Medulla oblongata (tissue), 1 donor: ENCODE data around the gene RNF145.
"Not testable (repeated sequence)": the region's sequence is repeated elsewhere in the genome, so short reads cannot be mapped to it uniquely, and the experiment has no call there.

Experiments used
- DNase-seq: peaks from one replicate; pipeline ENCODE4 v3.0.0-alpha.2; 2015; ENCODE audit errors: extremely low spot score

The RNF145 gene

DNA sequence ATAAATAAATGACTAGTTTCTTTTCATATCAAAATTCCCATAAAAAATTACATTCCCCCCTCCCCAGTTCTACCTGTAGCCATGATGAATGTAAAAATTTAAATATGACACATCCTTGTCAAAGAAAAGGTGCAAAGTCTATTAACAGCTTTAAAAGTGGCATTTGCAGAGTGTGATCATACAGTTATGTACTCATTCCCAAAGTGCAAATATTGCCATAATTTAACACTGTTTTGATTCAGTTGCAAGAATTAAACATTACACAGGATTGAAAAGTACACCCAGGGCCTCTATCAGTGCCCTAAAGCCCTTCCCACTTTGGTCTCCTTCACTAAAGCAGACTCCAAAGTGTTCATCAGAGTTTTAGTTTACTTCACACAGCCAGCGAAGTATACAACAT is 51.8 kb downstream of the RNF145 start:
- DNase-seq, result no peak

DNA sequence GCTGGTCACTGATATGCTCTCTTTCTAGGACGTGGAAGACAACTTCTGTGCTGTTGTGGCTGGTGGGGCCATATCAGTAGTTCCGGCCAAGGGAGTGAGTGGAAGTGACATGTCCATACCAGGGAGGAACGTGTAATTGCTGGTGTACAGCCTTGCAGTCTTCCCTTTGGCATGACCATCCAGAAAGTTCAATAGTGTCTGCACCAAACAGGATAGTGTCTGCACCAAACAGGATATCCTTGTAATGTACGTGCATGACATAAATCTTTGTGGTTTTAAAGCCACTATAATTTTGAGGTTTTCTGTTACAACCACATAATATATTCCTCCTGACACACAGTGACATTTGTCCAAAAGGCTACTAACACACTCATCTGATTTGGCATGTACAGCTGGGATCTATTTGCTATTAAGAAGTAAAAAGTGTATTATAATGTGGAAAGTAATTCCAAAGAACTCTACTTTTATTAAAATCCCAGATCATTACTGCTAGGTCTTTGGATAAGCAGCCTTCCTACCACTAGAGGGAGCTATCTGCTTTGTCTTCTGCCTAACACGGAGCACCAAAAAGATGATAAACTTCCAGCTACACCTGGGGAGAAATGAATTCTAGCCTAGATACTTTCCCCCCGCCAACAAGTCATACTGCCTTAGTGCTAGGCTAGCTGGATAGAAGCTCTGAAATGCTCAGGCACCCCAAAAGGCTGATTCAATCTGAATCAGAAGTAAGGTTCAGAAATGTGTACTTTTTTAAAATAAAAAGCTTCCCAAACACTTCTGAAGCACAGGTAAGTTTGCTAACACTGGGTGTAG is 52.7 kb downstream of the RNF145 start:
- DNase-seq, result peak; percentile 80

DNA sequence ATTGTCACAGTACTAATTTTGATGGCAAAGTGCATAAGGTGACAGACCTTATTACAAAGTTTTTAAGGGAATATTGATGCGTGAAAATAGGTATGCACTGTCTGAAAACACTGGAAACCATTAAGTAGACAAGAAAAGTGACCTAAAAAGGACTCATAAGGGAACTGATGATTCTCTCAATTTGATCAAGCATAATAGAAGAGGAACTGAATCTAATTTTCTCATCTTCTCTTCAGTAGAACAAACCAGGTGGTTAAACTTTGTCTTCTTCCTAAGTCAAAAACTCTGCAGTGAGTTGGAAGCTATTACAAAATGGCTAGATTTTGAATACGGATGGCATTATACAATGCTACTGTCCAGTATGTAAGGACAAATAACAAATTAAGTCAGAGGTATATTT is 53.4 kb downstream of the RNF145 start:
- no peak for DNase-seq

- no peak for DNase-seq
These were observed 56.5 kb downstream of the RNF145 start for GRCh38 chr5:159152876-159153275.

GRCh38 chr5:159149085-159149484 is 60.3 kb downstream of the RNF145 start:
- no peak for DNase-seq

DNA sequence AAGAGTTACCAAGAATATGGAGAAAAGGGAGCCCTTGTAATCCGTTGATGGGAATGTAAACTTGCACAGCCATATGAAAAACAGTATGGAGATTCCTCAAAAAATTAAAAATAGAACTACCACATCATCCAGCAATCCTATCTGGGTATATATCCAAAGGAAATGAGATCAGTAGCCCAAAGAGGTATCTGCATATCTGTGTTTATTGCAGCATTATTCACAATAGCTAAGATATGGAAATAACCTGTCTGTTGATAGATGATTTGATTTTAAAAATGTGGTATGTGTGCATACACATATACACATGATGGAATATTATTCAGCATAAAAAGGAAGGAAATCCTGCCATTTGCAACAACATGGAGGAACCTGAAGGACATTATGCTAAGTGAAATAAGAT is 61.4 kb downstream of the RNF145 start:
- no peak for DNase-seq

DNA sequence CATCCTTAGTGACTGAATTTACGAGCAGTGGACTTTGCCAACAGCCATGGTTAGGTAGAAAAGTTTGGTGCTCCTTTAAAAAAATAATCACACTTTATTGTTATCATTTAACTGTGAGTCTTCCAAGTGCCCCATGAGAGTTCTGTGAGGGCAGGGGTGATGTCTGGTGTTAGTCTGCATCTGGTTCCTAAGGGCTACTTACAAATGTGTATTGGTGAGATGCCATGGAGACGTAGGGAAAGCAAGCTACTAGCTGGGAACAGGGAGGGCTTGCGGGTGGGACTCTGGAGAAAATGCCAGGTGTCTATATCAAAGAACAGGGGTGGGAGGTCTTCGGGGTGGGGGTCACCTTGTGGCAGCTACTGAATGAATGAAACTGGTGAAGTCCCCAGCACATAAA is 62.5 kb downstream of the RNF145 start:
- no peak for DNase-seq

DNA sequence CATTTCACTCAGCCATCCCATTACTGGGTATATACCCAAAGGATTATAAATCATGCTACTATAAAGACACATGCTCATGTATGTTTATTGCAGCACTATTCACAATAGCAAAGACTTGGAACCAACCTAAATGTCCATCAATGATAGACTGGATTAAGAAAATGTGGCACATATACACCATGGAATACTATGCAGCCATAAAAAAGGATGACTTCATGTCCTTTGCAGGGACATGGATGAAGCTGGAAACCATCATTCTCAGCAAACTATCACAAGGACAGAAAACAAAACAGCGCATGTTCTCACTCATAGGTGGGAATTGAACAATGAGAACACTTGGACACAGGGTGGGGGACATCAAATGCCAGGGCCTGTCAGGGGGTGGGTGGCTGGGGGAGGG is 64.2 kb downstream of the RNF145 start:
- not testable (repeated sequence) for DNase-seq

- no peak for DNase-seq
These were observed 69.6 kb downstream of the RNF145 start for GRCh38 chr5:159139802-159140201.

- no peak for DNase-seq
These were observed 73.3 kb downstream of the RNF145 start for GRCh38 chr5:159135896-159136531.

DNA sequence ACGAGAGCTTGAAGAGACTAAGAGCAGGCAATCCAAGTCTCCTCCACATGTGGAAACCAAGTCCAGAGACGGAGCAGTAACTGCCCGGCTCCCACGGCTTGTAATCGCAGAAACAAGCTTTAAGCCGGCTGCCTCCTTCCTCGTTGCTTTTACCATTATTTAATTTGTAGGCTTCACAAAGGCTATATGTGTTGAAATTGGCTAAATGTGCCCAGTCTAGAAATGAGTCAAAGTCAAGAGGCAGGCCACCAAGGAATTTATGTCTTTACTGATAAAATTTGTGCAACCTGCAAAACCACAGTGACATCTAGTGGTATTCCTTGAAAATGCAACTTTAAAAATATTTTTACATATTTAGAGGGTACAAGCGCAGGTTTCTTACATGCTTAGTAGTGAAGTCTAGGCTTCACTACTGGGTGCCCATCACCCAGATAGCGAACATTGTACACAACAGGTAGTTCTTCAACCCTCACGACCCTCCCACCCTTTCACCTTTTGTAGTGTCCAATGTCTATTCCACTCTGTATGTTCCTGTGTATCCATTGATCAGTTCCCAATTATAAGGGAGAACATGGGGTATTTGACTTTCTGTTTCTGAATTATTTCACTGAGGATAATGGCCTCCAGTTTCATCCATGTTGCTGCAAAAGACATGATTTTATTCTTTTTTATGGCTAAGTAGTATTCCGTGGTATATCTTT is 76.2 kb downstream of the RNF145 start:
- DNase-seq, result peak; percentile 37

DNA sequence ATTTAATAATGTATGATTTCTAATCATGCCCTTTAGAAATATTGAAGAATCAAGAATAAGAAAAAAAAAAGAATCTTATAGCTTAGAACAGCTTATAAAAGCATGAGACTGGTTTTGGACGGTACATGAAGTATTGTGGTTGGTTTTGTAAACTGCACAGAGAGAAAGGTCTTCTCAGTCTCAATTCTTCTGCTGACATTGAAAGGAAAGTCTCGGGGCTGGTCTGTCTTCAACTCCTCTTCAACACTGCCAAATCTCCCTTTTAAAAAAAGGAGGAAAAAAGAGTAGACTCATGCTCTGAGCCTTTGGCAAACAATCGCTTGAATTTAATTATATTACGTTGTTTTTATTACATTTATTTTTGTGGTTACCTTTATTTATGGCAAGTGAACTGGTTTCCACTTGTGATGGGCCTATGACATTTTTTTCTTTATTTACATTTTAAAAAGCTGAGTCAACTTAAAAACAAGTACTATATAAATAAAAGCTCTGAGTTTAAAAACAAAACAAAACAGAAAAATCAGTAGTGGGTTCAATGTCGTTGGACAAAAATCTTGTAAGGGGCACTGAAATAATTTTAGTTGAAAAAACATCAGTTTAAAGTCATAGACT is 76.8 kb downstream of the RNF145 start:
- no peak for DNase-seq

DNA sequence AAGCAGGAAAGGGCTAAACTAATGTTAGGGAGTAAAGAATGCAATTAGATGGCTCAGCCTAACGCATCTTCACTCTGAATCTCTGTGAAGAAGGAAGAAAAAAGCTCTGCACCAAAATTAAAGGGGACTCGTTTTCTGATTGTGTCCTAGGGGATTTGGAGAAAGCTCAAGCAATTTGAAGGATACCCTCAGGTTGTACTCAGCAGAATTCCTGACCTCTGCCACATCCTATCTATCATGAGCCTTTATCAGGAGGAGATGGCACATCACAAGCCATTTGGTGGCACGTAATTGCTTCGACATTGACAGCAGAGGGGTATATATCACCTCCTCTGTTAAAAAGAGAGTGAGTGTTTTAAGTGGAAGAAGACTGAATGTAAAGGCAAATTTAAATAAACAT is 77.4 kb downstream of the RNF145 start:
- DNase-seq, result no peak

DNA sequence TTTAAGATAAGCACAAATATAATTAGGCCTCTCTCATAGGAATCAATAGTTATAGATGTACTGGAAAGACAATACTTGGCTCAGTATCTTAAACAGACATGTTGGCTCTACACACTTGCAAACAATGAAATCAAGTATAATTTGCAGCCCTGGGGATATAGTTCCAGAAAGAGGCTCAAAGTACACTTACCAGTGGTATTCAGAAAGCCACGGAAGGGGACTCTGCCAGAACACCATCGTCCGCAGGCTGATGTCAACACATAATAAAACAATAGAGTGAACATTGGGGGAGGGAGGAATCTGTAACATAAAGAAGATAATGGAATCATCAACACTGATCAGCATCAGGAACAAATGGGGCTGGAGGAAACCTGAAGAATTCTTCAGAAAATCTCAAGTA is 78.5 kb downstream of the RNF145 start:
- no peak for DNase-seq

DNA sequence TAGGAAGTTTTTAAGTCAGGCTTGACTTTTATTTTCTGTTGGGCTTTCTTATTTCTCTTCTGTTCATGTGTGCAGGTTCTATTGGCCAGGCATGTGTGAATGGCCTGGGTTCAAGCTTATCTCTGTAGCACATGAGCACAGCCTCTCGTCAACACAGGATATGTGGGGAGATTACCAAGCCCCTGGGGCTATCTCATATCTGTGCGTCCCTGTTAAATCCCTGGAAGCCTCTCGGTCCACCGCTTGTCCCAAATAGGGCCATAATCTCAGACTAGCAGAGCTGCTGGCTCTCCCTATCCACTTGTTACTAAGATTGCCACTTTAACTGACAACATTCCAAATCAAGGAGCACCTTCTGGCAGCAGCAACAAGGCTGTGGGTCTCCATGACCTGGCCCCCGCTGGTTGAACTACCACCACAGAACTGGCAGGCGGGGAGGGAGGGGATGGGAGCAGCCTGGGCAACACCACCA is 81.2 kb downstream of the RNF145 start:
- DNase-seq, result no peak

- DNase-seq, result no peak
These were observed 85.7 kb downstream of the RNF145 start for GRCh38 chr5:159123700-159124099.

- DNase-seq, result no peak
These were observed 86.2 kb downstream of the RNF145 start for GRCh38 chr5:159123189-159123588.

DNA sequence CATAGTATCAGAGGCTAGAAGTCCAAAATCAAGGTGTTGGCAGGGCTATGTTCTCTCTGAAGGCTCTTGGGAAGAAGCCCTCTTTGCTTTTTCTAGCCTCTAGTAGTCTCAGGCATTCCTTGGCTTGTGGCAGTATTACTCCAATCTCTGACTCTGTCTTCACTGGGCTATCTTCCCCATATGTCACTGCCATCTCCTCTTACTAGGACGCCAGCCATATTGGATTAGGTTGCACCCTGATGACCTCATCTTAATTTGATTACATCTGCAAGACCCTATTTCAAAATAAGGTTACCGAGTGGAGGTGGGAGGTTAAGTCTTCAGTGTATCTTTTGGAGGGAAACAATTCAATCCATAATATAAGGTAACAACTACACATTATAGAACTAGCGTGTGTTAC is 88.3 kb downstream of the RNF145 start:
- no peak for DNase-seq

GRCh38 chr5:159120446-159120845 is 88.9 kb downstream of the RNF145 start:
- no peak for DNase-seq

GRCh38 chr5:159119842-159120241 is 89.5 kb downstream of the RNF145 start:
- DNase-seq, result not testable (repeated sequence)

- not testable (repeated sequence) for DNase-seq
These were observed 90.2 kb downstream of the RNF145 start for GRCh38 chr5:159118958-159119659.

- no peak for DNase-seq
These were observed 95.9 kb downstream of the RNF145 start for GRCh38 chr5:159113405-159113804.
